ENCODE data around the gene CYB5R4. TPM values are rescaled to one million over a fixed set of nuclear protein-coding genes. Genes with fewer than 3 reads are reported as not detected.

Gene CYB5R4
- total and polyA plus RNA-seq, 2 donors (not counting 1 experiment from before 2014, with no cell fraction given): 11.8 to 39.6 TPM

DNA sequence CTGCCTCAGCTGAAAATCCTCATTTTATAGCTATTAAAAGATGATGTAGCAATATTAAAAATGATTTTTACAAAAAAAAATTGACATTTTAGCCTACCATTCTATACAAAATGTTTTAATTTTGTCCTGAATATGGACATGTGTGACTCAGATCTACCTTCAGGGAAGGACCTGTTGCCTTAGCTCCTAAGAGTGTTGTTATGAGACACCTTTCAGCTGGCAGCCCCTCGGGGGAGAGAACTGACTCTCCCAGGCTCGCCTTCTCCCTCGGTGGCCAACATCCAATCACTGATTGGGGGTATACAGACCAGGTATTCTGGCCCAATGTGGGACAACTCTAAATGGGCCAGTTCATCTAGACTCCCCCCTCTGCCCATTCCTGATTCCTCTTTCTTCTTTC lies 141.6 kb downstream of the CYB5R4 start:
- ATAC-seq (ENCODE audit: low read depth): no peak
- ChIA-PET POLR2A (no interaction called here), CTCF (no interaction called here)
- H3K27ac ChIP-seq (ENCODE audit: low read length in 2 of 2): no peak overlapping the region
- Mint-ChIP-seq H3K27me3 (peaks cover 18% of the 10 kb centered on the region), H3K4me3 (no peak overlapping the region), H3K27ac (no peak overlapping the region), H3K4me1 (no peaks in the 10 kb centered on the region), H3K9me3 (ENCODE audit: insufficient read depth) (no peaks in the 10 kb centered on the region)
- H2AFZ ChIP-seq (ENCODE audit: insufficient read depth, low read depth, low read length, poor library complexity, severe bottlenecking): no peak overlapping the region
- no peaks in the 10 kb centered on the region for H3K27me3 ChIP-seq (replicated peaks in 1 of 4; ENCODE audit: control extremely low read depth in 1 of 4, control insufficient read depth in 3 of 4, insufficient read depth in 4 of 4, low read length in 3 of 4)
- H4K20me1 ChIP-seq (ENCODE audit: control insufficient read depth, insufficient read depth, low read length, poor library complexity, severe bottlenecking): no peaks in the 10 kb centered on the region
- TF ChIP-seq EZH2 (IDR thresholded peaks at IDR 0.05; ENCODE audit: borderline replicate concordance, insufficient read depth, low read depth, low read length, poor library complexity, severe bottlenecking): no peak
- TF ChIP-seq, protein P1, sequence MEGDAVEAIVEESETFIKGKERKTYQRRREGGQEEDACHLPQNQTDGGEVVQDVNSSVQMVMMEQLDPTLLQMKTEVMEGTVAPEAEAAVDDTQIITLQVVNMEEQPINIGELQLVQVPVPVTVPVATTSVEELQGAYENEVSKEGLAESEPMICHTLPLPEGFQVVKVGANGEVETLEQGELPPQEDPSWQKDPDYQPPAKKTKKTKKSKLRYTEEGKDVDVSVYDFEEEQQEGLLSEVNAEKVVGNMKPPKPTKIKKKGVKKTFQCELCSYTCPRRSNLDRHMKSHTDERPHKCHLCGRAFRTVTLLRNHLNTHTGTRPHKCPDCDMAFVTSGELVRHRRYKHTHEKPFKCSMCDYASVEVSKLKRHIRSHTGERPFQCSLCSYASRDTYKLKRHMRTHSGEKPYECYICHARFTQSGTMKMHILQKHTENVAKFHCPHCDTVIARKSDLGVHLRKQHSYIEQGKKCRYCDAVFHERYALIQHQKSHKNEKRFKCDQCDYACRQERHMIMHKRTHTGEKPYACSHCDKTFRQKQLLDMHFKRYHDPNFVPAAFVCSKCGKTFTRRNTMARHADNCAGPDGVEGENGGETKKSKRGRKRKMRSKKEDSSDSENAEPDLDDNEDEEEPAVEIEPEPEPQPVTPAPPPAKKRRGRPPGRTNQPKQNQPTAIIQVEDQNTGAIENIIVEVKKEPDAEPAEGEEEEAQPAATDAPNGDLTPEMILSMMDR (IDR thresholded peaks at IDR 0.05): no peak
- H3K9ac ChIP-seq (ENCODE audit: low read length): no peak overlapping the region
- no peaks in the 10 kb centered on the region for H3K79me2 ChIP-seq (ENCODE audit: control insufficient read depth, insufficient read depth, low read length)
- no peaks in the 10 kb centered on the region for H3K36me3 ChIP-seq (replicated peaks in 1 of 2; ENCODE audit: control extremely low read depth in 1 of 2, control insufficient read depth in 1 of 2, extremely low read depth in 1 of 2, insufficient read depth in 2 of 2, low read length in 1 of 2)
- DNase-seq: no peak
- no peaks in the 10 kb centered on the region for H3K9me3 ChIP-seq (ENCODE audit: control extremely low read depth in 1 of 3, control insufficient read depth in 2 of 3, insufficient read depth in 1 of 3, low read length in 2 of 3)
- intact Hi-C loops (cut with micrococcal nuclease): no loop called here
- H3K4me3 ChIP-seq (ENCODE audit: control extremely low read depth in 1 of 5, extremely low read depth in 1 of 5, insufficient read depth in 1 of 5, low read depth in 2 of 5, low read length in 4 of 5): no peak overlapping the region
- H3K4me2 ChIP-seq (replicated peaks; ENCODE audit: low read depth, low read length, poor library complexity, severe bottlenecking): no peak overlapping the region
- H3K4me1 ChIP-seq (ENCODE audit: control insufficient read depth in 2 of 2, insufficient read depth in 2 of 2, low read length in 2 of 2): no peaks in the 10 kb centered on the region
- 96% methylated on average over 3 of the region's 3 CpGs for WGBS (ENCODE audit: insufficient coverage)

- H3K36me3 ChIP-seq (replicated peaks in 1 of 2; ENCODE audit: control extremely low read depth in 1 of 2, control insufficient read depth in 1 of 2, extremely low read depth in 1 of 2, insufficient read depth in 2 of 2, low read length in 1 of 2): no peaks in the 10 kb centered on the region
- ChIA-PET POLR2A (no interaction called here), CTCF (no interaction called here)
- H3K4me3 ChIP-seq (ENCODE audit: control extremely low read depth in 1 of 5, extremely low read depth in 1 of 5, insufficient read depth in 1 of 5, low read depth in 2 of 5, low read length in 4 of 5): no peak overlapping the region
- Mint-ChIP-seq H3K4me1 (no peaks in the 10 kb centered on the region), H3K9me3 (ENCODE audit: insufficient read depth) (no peaks in the 10 kb centered on the region), H3K4me3 (no peak overlapping the region), H3K27me3 (peaks cover 18% of the 10 kb centered on the region), H3K27ac (no peak overlapping the region)
- H3K9me3 ChIP-seq (ENCODE audit: control extremely low read depth in 1 of 3, control insufficient read depth in 2 of 3, insufficient read depth in 1 of 3, low read length in 2 of 3): no peaks in the 10 kb centered on the region
- H3K4me1 ChIP-seq (ENCODE audit: control insufficient read depth in 2 of 2, insufficient read depth in 2 of 2, low read length in 2 of 2): no peaks in the 10 kb centered on the region
- ATAC-seq (ENCODE audit: low read depth) (no peak), DNase-seq (no peak)
- no peaks in the 10 kb centered on the region for H3K79me2 ChIP-seq (ENCODE audit: control insufficient read depth, insufficient read depth, low read length)
- no peak overlapping the region for H3K4me2 ChIP-seq (replicated peaks; ENCODE audit: low read depth, low read length, poor library complexity, severe bottlenecking)
- H2AFZ ChIP-seq (ENCODE audit: insufficient read depth, low read depth, low read length, poor library complexity, severe bottlenecking): no peak overlapping the region
- H3K9ac ChIP-seq (ENCODE audit: low read length): no peak overlapping the region
- no peaks in the 10 kb centered on the region for H4K20me1 ChIP-seq (ENCODE audit: control insufficient read depth, insufficient read depth, low read length, poor library complexity, severe bottlenecking)
- intact Hi-C loops (cut with micrococcal nuclease): no loop called here
- 76% methylated on average over 2 of the region's 2 CpGs for WGBS (ENCODE audit: insufficient coverage)
- TF ChIP-seq EZH2 (IDR thresholded peaks at IDR 0.05; ENCODE audit: borderline replicate concordance, insufficient read depth, low read depth, low read length, poor library complexity, severe bottlenecking): no peak
- TF ChIP-seq, protein P1 (IDR thresholded peaks at IDR 0.05): no peak
- H3K27me3 ChIP-seq (replicated peaks in 1 of 4; ENCODE audit: control extremely low read depth in 1 of 4, control insufficient read depth in 3 of 4, insufficient read depth in 4 of 4, low read length in 3 of 4): no peaks in the 10 kb centered on the region
- H3K27ac ChIP-seq (ENCODE audit: low read length in 2 of 2): no peak overlapping the region
These were observed 142.7 kb downstream of the CYB5R4 start for GRCh38 chr6:84002226-84002625.
